Prostate gland (tissue), 2 donors: Measurements from ENCODE around the gene XDH.

Experiments
- POLR2A ChIP-seq: fragments of 450-650 bp; IDR thresholded peaks from one replicate; pipeline ENCODE4 v1.6.1; 2016; ENCODE audit warnings: antibody characterized with exemption, mild to moderate bottlenecking
- POLR2AphosphoS5 ChIP-seq: sonication (generic); formaldehyde crosslinking; IDR thresholded peaks from one replicate; pipeline ENCODE4 v1.6.1; 2017; ENCODE audit warnings: antibody characterized with exemption
- TF ChIP-seq, protein P1 (sequence below), 4 experiments: fragments of 200-600 bp in 2 of 4; fragments of 450-650 bp in 2 of 4; sonication (generic) in 2 of 4; IDR thresholded peaks; 1 replicate in 3 of 4; 2 replicates in 1 of 4; pipeline ENCODE4 v1.5.1; 2016 to 2019; ENCODE audit warnings: antibody characterized with exemption in 4 of 4, mild to moderate bottlenecking in 2 of 4, moderate library complexity in 2 of 4

DNA sequence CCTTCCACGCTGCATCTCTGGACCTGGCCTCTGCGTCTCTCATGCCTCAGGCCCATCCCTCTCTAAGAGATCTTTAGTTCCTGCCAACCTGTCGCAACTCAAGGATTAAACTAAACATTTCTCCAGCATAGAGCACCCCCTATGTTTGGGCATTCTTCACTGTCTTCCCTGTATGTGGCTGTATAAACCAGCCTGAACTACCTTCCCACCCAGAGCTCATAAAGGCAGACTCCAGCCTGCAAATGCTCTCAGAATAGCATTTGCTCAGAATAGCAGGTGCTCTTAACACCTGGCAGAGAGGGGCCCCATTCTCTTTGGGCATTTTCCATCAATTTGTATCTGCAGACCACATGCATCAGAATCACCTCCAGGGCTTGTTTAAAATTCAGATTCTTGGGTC lies 97.1 kb downstream of the XDH start:
- no peak for TF ChIP-seq POLR2A
- TF ChIP-seq POLR2AphosphoS5 = no peak
- TF ChIP-seq, protein P1, sequence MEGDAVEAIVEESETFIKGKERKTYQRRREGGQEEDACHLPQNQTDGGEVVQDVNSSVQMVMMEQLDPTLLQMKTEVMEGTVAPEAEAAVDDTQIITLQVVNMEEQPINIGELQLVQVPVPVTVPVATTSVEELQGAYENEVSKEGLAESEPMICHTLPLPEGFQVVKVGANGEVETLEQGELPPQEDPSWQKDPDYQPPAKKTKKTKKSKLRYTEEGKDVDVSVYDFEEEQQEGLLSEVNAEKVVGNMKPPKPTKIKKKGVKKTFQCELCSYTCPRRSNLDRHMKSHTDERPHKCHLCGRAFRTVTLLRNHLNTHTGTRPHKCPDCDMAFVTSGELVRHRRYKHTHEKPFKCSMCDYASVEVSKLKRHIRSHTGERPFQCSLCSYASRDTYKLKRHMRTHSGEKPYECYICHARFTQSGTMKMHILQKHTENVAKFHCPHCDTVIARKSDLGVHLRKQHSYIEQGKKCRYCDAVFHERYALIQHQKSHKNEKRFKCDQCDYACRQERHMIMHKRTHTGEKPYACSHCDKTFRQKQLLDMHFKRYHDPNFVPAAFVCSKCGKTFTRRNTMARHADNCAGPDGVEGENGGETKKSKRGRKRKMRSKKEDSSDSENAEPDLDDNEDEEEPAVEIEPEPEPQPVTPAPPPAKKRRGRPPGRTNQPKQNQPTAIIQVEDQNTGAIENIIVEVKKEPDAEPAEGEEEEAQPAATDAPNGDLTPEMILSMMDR (IDR thresholded peaks at IDR 0.05) = no peak
